Umbilical cord (tissue), 2 donors: ENCODE results near the gene TM7SF3. TPM values are rescaled to one million over a fixed set of nuclear protein-coding genes. Genes with fewer than 3 reads are reported as not detected.
"Not testable (repeated sequence)": the region's sequence is repeated elsewhere in the genome, so short reads cannot be mapped to it uniquely, and the experiment has no call there.

Source experiments
- DNase-seq: peaks from one replicate; pipeline ENCODE4 v3.0.0-alpha.2; 2015; ENCODE audit warnings: low spot score
- total RNA-seq: library from RNA; depleted of rRNA; stranded (reverse); fragments of >200 nt; gene quantifications from one replicate; pipeline ENCODE4 v1.2.3, GENCODE V29; 2014; ENCODE audit warnings: low replicate concordance; ENCODE audit not compliant: insufficient read depth

Gene TM7SF3
- total RNA-seq, 1 donor from 2014 or later: 45.3 TPM

- no peak for DNase-seq
These were observed 35.4 kb downstream of the TM7SF3 start for GRCh38 chr12:26978801-26979200.

GRCh38 chr12:26976687-26977086 is 37.5 kb downstream of the TM7SF3 start:
- no peak for DNase-seq

GRCh38 chr12:26971963-26972362 is 42.2 kb downstream of the TM7SF3 start:
- no peak for DNase-seq

- DNase-seq: no peak
These were observed 44.0 kb downstream of the TM7SF3 start for GRCh38 chr12:26970136-26970535.

- no peak for DNase-seq
These were observed 47.3 kb downstream of the TM7SF3 start for GRCh38 chr12:26966842-26967241.

- DNase-seq: no peak
These were observed 50.8 kb downstream of the TM7SF3 start for GRCh38 chr12:26963413-26963812.

GRCh38 chr12:26961803-26962202 is 52.4 kb downstream of the TM7SF3 start:
- no peak for DNase-seq

GRCh38 chr12:26961391-26961790 is 52.8 kb downstream of the TM7SF3 start:
- not testable (repeated sequence) for DNase-seq

GRCh38 chr12:26954027-26954426 is 60.2 kb downstream of the TM7SF3 start:
- DNase-seq: no peak

- peak; percentile 12 for DNase-seq
These were observed 60.7 kb downstream of the TM7SF3 start for GRCh38 chr12:26953447-26953846.

- DNase-seq: no peak
These were observed 65.9 kb downstream of the TM7SF3 start for GRCh38 chr12:26948309-26948708.

- no peak for DNase-seq
These were observed 73.0 kb downstream of the TM7SF3 start for GRCh38 chr12:26941215-26941594.

GRCh38 chr12:26940516-26941214 is 73.5 kb downstream of the TM7SF3 start:
- DNase-seq: no peak

GRCh38 chr12:26939953-26940352 is 74.2 kb downstream of the TM7SF3 start:
- no peak for DNase-seq

- peak; percentile 6 for DNase-seq
These were observed 74.9 kb downstream of the TM7SF3 start for GRCh38 chr12:26939192-26939832.

GRCh38 chr12:26938701-26939062 is 75.5 kb downstream of the TM7SF3 start:
- DNase-seq: no peak

GRCh38 chr12:26937863-26938700 is 76.1 kb downstream of the TM7SF3 start, which contains the start of the genes FGFR1OP2 and INTS13:
Gene FGFR1OP2 (plus strand): TSS chr12:26938470. CDS start chr12:26954159, 15,689 bp downstream.
Gene INTS13 (minus strand): TSS chr12:26937981. CDS start chr12:26936803, 1,178 bp downstream.
- peak; percentile 100 for DNase-seq

GRCh38 chr12:26937443-26937862 is 76.7 kb downstream of the TM7SF3 start:
- DNase-seq: no peak

GRCh38 chr12:26936559-26937442 is 77.4 kb downstream of the TM7SF3 start:
- DNase-seq: peak; percentile 17

- DNase-seq: no peak
These were observed 78.4 kb downstream of the TM7SF3 start for GRCh38 chr12:26935636-26936378.
